Muscle layer of colon (tissue), 2 donors: ENCODE measurements around the gene FAM170B.

Source experiments
- H3K27ac ChIP-seq: one replicate; pipeline ENCODE4 v1.7.0; 2013; ENCODE audit warnings: low read depth, mild to moderate bottlenecking, low read length, moderate library complexity
- H3K27me3 ChIP-seq, 2 donors: one replicate each; pipeline ENCODE4 v1.7.0; 2013; ENCODE audit warnings: low read length in 2 of 2, mild to moderate bottlenecking in 2 of 2; ENCODE audit not compliant: insufficient read depth in 2 of 2, control insufficient read depth in 1 of 2
- H3K36me3 ChIP-seq: one replicate; pipeline ENCODE4 v1.7.0; 2013; ENCODE audit warnings: mild to moderate bottlenecking, low read length; ENCODE audit not compliant: insufficient read depth
- H3K4me1 ChIP-seq: one replicate; pipeline ENCODE4 v1.7.0; 2013; ENCODE audit warnings: mild to moderate bottlenecking, low read length; ENCODE audit not compliant: insufficient read depth
- H3K4me3 ChIP-seq, 2 donors: one replicate each; pipeline ENCODE4 v1.7.0; 2013; ENCODE audit warnings: low read length in 2 of 2, low read depth in 1 of 2, mild to moderate bottlenecking in 1 of 2, moderate library complexity in 1 of 2
- H3K9ac ChIP-seq: one replicate; pipeline ENCODE4 v1.7.0; 2013; ENCODE audit warnings: low read length
- H3K9me3 ChIP-seq: one replicate; pipeline ENCODE4 v1.7.0; 2013; ENCODE audit warnings: mild to moderate bottlenecking, low read length
- donor health status: abdominal sarcoma.
- donor health status: Adenocarcinoma of cecum.

The FAM170B gene

DNA sequence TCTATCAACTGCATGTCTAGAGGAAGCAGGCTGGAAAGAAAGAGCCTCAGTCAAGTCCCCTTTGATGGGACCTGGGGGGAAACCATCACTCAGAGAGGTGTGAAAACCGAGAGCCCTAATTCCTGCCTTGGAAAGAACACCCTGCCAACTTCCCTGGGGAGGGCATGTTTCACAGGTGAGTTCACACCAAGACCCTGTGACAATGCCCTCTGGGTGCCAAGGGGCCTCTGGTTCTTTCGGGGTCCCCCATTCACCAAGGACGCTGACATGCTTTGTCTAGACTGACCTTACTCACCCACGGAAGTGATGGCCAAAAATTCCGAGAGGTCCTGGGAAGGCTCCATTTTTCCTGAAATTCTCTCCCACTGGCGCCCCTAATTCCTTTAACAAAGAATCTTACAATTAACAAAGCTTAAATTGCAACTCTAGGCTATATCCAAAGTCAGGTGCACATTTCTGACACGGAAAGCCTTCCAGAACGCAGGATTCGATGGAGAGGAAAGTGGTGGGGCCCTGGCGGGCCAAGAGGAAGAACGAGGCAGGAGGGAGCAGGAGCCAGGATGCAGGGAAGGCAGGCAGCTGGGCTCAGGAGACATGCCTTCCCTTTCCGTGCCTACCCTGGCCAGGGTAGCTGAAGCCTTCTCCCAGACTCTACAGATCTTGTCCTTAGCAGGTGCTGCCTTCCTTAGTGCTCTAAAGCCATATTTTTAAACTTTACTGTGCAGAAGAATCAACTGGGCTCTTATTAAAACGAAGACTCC, 42.2 kb downstream of the FAM170B start:
- H3K4me1 ChIP-seq = peaks cover 21% of the 10 kb centered on the region
- H3K36me3 ChIP-seq = no peaks in the 10 kb centered on the region
- no peak overlapping the region for H3K9ac ChIP-seq
- no peak overlapping the region for H3K4me3 ChIP-seq
- H3K9me3 ChIP-seq = no peaks in the 10 kb centered on the region
- no peak overlapping the region for H3K27ac ChIP-seq
- H3K27me3 ChIP-seq = no peaks in the 10 kb centered on the region

DNA sequence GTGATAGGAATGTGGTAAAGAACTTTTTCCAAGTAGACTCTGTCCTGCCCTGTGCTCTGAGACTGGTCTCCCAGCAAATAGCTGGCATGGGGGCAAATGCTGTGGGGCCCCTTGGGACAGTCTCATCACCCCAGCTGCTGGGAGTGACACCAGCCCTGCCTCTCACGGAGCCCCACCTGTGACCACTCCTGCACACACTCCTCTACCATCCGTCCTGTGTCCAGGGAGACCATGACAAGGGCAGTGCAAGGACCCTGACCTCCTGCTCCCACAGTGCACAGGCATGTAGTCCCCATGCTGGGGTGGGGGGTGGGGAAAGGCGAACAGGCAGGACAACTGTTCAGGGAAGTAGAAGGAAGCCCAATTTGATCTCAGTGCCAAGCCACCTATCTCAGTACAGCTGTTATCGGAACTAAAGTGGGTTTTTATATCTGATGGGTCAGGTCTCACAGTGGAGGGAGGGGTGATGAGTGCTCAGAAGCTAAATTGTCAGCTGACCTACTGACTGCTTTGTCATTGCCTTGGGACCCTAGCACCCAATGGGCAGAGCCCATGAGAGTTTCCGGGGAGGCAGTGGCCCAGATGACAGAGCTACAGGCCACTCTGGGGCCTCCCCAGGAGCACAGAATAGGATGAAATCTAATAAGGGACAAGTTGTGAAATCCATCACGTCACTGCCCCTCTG, 43.0 kb downstream of the FAM170B start:
- Histone ChIP-seq H3K27me3 (no peaks in the 10 kb centered on the region), H3K9ac (no peak overlapping the region), H3K4me3 (no peak overlapping the region), H3K4me1 (peaks cover 21% of the 10 kb centered on the region), H3K27ac (no peak overlapping the region), H3K36me3 (no peaks in the 10 kb centered on the region), H3K9me3 (no peaks in the 10 kb centered on the region)

- H3K36me3 ChIP-seq = peaks cover 2% of the 10 kb centered on the region
- H3K4me3 ChIP-seq = no peak overlapping the region
- H3K9ac ChIP-seq = no peak overlapping the region
- no peak overlapping the region for H3K27ac ChIP-seq
- no peaks in the 10 kb centered on the region for H3K9me3 ChIP-seq
- H3K4me1 ChIP-seq = peaks cover 21% of the 10 kb centered on the region
- H3K27me3 ChIP-seq = no peaks in the 10 kb centered on the region
These were observed 43.6 kb downstream of the FAM170B start for GRCh38 chr10:49090189-49090575.

- H3K9me3 ChIP-seq = no peaks in the 10 kb centered on the region
- peaks cover 21% of the 10 kb centered on the region for H3K4me1 ChIP-seq
- no peak overlapping the region for H3K27ac ChIP-seq
- no peak overlapping the region for H3K9ac ChIP-seq
- no peak overlapping the region for H3K4me3 ChIP-seq
- no peaks in the 10 kb centered on the region for H3K27me3 ChIP-seq
- H3K36me3 ChIP-seq = peaks cover 7% of the 10 kb centered on the region
These were observed 44.1 kb downstream of the FAM170B start for GRCh38 chr10:49089557-49090188.

DNA sequence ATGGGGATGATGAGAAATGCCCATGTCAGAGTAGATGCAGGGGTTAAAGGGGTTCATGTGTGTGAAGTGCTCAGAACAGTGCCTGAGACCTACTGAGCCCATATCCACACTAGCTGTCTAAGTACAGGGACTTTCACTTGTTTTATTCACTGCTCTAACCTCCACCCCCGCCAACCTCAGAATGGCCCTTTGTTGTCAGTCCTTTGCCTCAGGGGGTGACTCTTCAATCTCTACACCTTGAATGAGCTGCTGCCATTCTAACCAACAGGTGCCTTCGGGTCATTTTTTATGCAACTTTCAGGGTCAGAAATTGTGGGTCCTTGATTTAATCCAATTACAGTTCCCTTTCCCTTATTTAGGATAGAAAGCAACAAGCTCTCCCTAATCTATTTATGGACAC, 44.7 kb downstream of the FAM170B start:
- Histone ChIP-seq H3K4me3 (no peak overlapping the region), H3K27ac (no peak overlapping the region), H3K27me3 (no peaks in the 10 kb centered on the region), H3K9ac (no peak overlapping the region), H3K36me3 (peaks cover 11% of the 10 kb centered on the region), H3K9me3 (no peaks in the 10 kb centered on the region), H3K4me1 (peaks cover 21% of the 10 kb centered on the region)

GRCh38 chr10:49086889-49087288, 46.9 kb downstream of the FAM170B start:
- Histone ChIP-seq H3K4me1 (peaks cover 36% of the 10 kb centered on the region), H3K9me3 (no peaks in the 10 kb centered on the region), H3K27me3 (no peaks in the 10 kb centered on the region), H3K9ac (no peak overlapping the region), H3K4me3 (no peak overlapping the region), H3K27ac (no peak overlapping the region), H3K36me3 (peaks cover 11% of the 10 kb centered on the region)

DNA sequence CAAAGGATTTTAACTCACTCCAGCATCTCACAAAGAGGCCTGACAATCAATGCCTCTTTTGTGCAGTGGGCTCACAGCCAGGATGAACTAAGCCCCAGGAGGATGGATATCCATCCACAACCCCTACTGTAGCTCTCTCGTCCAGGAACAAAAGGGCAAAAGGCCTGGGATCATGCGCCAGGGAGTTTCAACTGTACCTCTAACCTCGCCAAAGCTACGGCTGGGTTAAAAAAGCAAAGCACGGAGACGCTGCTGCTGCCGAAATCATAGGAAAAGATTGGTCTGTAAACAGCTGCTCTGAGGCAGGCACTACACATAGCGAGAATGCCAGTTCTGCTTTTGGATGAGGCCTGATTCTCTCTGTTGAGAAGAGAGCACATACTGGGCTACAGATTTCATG, 50.6 kb downstream of the FAM170B start:
- Histone ChIP-seq H3K36me3 (peaks cover 11% of the 10 kb centered on the region), H3K4me3 (no peak overlapping the region), H3K9me3 (no peaks in the 10 kb centered on the region), H3K4me1 (peaks cover 34% of the 10 kb centered on the region), H3K27ac (no peak overlapping the region), H3K9ac (no peak overlapping the region), H3K27me3 (no peaks in the 10 kb centered on the region)

DNA sequence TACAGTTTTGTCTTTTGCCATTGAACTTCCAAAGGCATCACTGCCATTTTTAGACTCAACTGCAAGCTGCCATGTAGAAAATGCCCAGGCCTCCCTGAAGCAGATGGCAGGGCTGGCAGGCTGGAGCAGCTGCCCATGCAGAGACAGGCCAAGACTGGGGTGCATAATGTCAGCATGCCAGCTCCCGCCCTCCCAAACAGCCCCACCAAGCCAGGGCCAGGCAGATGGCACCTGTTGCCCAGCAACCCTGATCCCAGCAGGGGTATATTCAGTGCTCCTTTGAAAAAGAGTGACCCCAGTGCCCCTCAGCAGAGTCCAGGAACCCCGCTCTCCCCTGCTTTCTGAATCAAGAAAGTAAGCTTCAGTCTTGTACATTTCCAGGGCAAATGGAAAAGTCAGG, 51.1 kb downstream of the FAM170B start:
- no peak overlapping the region for H3K4me3 ChIP-seq
- no peaks in the 10 kb centered on the region for H3K9me3 ChIP-seq
- H3K27ac ChIP-seq = no peak overlapping the region
- H3K27me3 ChIP-seq = no peaks in the 10 kb centered on the region
- H3K9ac ChIP-seq = no peak overlapping the region
- H3K36me3 ChIP-seq = peaks cover 11% of the 10 kb centered on the region
- peaks cover 34% of the 10 kb centered on the region for H3K4me1 ChIP-seq

DNA sequence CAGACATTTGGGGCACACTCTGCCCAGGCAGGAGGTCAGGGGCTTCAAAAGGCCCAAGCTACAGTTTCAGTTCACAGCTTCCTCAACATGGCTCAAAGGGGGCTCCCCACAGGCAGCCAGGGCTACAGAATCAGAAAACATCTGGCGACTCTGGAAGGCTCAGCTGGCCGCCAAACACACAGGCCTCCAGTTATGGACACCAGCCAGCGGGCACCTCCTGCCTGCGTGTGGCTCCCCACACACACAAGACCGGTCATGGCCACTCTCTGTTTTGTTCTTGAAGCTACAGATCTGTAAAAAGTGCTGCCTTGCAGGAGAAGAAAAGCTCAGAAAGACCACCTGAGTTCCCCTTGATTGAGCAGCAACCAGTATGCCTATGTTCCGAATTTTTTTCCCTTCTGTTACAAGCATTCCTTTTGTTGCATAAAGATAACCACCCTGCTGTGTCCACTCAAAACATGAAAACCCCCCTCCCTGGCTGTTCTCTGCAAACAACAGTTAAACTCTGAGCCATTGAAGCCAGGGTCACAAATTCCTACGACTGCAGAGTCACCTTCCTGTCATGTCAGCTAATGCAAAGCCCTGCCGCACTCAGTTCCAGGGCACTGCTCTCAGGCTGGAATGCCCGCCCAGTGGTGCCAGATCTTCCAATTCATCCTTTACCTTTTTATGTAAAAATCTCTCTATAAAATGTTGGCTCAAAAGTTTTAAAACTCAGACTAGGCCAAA, 52.1 kb downstream of the FAM170B start:
- Histone ChIP-seq H3K4me1 (peaks cover 34% of the 10 kb centered on the region), H3K27ac (no peak overlapping the region)

More for the DNA sequence above, 52.1 kb downstream of the FAM170B start:
- no peaks in the 10 kb centered on the region for H3K9me3 ChIP-seq
- H3K27me3 ChIP-seq = no peaks in the 10 kb centered on the region
- no peak overlapping the region for H3K4me3 ChIP-seq
- peaks cover 11% of the 10 kb centered on the region for H3K36me3 ChIP-seq
- no peak overlapping the region for H3K9ac ChIP-seq
